GM19455 (cell line): ENCODE measurements around the gene IFNL4.
"Not testable (repeated sequence)": the region's sequence is repeated elsewhere in the genome, so short reads cannot be mapped to it uniquely, and the experiment has no call there.

Experiments
- ATAC-seq: cut with Tn5 transposase; IDR thresholded peaks from one replicate; pipeline ENCODE4 v1.9.1; 2021; ENCODE audit not compliant: unreplicated experiment

IFNL4 gene

GRCh38 chr19:39248806-39249205, at the start of gene IFNL4:
Gene IFNL4 (minus strand): TSS chr19:39248856.
- no peak for ATAC-seq

GRCh38 chr19:39297931-39298634, 49.4 kb upstream of the IFNL4 start:
- ATAC-seq, result no peak

GRCh38 chr19:39296906-39297305, 48.2 kb upstream of the IFNL4 start:
- ATAC-seq, result no peak

DNA sequence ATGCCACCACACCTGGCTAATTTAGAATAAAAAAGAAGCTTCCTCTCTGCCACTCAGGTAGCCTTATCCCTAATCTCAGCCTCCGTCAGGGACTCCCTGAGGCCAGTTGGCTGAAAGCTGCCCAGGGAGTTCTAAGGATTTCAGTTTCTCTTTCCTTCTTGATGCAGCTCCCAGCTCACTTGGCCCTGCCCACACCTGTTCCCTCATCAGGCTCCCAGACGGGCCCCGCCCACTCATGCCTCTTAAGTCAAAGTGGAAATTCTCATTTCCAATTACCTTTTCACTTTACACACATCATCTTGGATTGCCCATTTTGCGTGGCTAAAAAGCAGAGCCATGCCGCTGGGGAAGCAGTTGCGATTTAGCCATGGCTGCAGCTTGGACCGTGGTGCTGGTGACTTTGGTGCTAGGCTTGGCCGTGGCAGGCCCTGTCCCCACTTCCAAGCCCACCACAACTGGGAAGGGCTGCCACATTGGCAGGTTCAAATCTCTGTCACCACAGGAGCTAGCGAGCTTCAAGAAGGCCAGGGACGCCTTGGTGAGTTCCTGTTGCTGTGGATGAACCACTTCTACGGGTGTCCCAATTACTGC, 47.5 kb upstream of the IFNL4 start, which contains the start of gene IFNL1:
IFNL1 (plus strand) TSS at position 353 of the 591 bp plus-strand sequence; CDS start at position 368, 15 bp downstream.
- ATAC-seq, result no peak

GRCh38 chr19:39293394-39293793, 44.7 kb upstream of the IFNL4 start:
- no peak for ATAC-seq

DNA sequence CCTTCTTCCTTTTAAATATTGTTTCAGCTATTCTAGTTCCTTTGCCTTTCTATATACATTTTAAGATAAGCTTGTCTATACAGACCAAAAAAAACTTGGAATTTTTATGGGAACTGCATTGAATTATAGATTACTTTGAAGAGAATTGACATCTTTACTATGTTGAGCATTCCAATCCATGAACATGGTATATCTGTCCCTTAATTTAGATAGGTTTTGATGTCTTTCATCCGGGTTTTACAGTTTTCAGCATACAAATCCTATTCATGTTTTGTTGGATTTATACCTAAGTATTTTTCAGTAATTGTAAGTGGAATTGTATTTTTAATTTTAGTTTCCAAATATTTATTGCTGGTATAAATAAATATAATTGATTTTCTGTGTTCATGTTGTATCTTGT, 35.4 kb upstream of the IFNL4 start:
- no peak for ATAC-seq

DNA sequence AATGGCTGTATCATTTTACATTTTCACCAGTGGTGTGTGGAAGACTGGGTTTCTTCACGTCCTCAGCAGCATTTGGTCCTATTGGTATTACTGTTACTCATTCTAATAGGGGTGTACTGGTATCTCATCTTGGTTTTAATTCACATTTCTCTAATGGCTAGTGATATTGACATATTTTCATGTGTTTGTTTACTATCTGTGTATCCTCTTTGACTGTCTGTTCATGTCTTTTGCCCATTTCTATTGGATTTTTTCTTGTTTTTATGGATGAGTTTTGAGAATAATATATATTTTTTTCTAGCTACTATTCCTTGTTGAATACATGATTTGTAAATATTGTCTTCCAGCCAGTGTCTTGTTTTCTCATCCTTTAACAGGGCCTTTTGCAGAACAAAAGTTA, 33.4 kb upstream of the IFNL4 start:
- no peak for ATAC-seq

GRCh38 chr19:39277598-39277997, 28.9 kb upstream of the IFNL4 start:
- ATAC-seq, result no peak

DNA sequence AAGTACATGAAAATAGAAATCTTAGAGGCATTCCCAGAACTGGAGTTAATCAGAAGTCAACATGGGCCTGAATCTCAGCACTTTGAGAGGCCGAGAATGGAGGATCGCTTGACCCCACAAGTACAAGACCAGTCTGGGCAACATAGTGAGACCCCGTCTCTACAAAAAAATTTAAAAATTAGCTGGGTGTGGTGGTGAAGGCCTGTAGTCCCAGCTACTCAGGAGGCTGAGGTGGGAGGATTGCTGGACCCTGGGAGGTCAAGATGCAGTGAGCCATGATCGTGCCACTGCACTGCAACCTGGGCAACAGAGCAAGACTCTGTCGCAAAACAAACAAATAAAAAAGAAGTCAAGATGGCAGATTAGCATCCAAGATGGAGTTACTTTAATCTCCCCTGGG, 28.1 kb upstream of the IFNL4 start:
- no peak for ATAC-seq

GRCh38 chr19:39275578-39275977, 26.9 kb upstream of the IFNL4 start:
- ATAC-seq, result no peak

DNA sequence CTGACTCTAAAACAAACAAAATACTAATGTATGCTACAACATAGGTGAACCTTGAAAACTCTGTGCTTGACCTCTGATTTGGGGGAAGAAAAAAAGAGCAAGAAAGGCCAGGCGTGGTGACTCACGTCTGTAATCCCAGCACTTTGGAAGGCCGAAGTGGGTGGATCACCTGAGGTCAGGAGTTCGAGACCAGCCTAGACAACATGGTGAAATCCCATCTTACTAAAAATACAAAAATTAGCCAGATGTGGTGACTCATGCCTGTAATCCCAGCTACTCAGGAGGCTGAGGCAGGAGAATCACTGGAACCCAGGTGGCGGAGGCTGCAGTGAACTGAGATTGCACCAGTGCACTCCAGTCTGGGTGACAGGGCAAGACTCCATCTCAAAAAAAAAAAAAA, 25.2 kb upstream of the IFNL4 start:
- ATAC-seq, result not testable (repeated sequence)

DNA sequence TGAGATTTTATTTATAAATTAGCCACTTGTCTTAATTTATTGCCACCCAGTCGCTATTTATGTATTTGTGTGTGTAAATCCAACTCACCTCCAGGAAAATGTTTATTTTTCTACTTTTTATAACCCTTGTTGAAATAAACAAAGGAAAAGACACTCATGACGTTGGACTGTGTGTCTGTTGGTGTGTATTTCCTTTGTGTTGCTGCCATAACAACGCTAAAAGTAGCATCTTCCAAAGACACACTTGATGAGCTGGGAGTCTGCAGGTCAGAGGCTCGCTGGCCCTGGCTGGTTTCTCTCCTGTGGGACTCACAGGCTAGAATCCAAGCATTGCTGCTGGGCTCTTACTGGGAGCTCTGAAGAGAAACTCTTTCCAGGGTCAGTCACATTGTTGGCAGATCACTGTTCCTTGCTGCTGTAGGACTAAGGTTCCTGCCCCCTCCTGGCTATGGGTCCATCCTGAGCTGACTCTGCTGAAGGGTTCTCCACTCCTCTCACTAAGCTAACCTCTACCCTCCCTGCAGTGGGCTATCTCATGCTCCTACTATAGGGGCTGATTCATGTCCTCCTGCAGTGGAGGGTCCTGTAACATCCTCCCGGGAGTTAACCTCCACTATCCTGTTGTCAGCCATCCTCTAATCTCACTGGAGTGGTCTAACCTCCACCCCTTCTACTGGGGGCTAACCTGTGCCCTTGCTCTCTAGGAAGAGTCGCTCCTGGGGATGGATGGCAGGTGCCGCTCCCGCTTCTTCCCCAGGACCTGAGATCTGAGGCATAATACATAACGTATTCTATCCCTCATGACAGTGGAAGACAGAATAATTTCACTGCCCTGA, 21.6 kb upstream of the IFNL4 start:
- no peak for ATAC-seq

GRCh38 chr19:39269369-39269768, 20.7 kb upstream of the IFNL4 start:
- ATAC-seq, result not testable (repeated sequence)

GRCh38 chr19:39268531-39269223, 20.0 kb upstream of the IFNL4 start:
- ATAC-seq, result not testable (repeated sequence)

DNA sequence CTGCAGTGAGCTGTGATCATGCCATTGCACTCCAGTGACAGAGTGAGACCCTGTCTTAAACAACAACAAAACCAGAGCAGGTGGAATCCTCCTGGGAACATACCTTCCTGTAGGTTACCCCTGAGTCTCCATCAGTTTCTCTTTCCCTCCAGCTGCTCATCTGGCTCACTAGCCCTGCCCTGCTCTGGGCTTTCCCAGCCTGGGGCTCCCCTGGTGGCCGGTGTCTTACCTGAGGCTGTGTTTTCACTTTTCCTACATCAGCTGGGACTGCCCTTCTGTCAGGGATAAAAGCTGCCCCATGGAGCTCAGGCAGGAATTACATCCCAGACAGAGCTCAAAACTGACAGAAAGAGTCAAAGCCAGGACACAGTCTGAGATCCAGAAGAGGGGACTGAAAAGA, 19.4 kb upstream of the IFNL4 start, which contains the start of gene IFNL2:
IFNL2 (plus strand) TSS at position 312 of the 400 bp plus-strand sequence. CDS start 173 bp downstream, outside the sequence.
- not testable (repeated sequence) for ATAC-seq

GRCh38 chr19:39265321-39265916, 16.8 kb upstream of the IFNL4 start:
- ATAC-seq, result no peak

DNA sequence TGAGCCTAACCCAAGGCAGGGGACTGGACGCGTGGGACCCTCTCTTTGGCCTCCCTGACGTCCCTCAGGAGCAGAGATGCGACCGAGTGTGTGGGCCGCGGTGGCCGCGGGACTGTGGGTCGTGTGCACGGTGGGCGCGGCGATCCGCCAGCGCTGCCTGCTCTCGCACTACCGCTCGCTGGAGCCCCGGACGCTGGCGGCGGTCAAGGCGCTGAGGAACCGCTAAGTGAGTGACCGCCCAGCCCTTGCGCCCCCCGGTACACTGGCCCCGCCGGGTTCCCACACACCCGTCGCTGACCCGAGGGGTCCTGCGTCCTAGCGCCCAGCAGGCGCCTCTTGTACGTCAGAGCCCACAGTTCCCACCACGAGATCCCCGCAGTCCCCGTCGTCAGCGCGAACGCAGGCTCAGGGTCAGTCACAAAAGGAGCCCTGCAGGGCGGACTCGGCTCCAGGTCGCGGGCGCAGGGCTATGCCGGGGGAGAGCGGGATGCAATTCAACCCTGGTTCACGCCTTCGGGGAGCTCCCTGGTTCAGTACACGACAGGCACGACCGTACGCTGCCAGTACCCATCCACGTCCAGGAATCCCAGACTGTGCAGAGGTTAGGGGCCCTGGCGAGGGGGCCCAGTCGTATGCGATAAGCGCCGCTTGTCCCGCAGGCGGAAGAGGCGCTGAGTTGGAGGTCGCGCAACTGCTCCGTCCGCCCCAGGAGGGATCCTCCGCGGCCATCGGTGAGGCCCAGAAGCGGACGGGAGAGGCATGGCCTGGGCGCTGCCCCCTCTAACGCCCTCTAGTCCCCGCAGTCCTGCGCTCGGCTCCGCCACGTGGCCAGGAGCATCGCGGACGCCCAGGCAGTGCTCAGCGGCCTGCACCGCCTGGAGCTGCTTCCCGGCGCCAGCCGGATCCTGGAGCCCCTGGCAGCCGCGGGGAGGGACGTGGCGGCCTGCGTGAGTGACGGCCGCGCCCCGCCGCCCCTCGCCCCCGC, 15.9 kb upstream of the IFNL4 start:
- no peak for ATAC-seq

GRCh38 chr19:39263912-39264305, 15.3 kb upstream of the IFNL4 start:
- ATAC-seq, result no peak

GRCh38 chr19:39262496-39262895, 13.8 kb upstream of the IFNL4 start:
- no peak for ATAC-seq
